Upper lobe of left lung (tissue), 6 donors: ENCODE data around the gene FARSB. TPM values are rescaled to one million over a fixed set of nuclear protein-coding genes. Genes with fewer than 3 reads are reported as not detected.

Experiments used
- ATAC-seq, 2 donors: fragments of 200-7000 bp; cut with Tn5 transposase; one replicate each; pipeline ENCODE4 v1.9.1; 2022; ENCODE audit warnings: mild to moderate bottlenecking in 2 of 2, moderate library complexity in 2 of 2; ENCODE audit not compliant: low FRiP score in 2 of 2
- DNase-seq, 2 donors: peaks; one replicate each; pipeline ENCODE4 v3.0.0-alpha.2; 2019 to 2020
- H3K27ac ChIP-seq, 4 donors: fragments of 200-600 bp; sonication (generic); one replicate each; pipeline ENCODE4 v1.5.1; 2016 to 2019
- H3K27me3 ChIP-seq, 4 donors: fragments of 200-600 bp; sonication (generic); one replicate each; pipeline ENCODE4 v1.5.1; 2017 to 2019
- H3K36me3 ChIP-seq, 4 donors: fragments of 200-600 bp; sonication (generic); one replicate each; pipeline ENCODE4 v1.5.1; 2016 to 2019
- H3K4me1 ChIP-seq, 4 donors: fragments of 200-600 bp; sonication (generic); one replicate each; pipeline ENCODE4 v1.5.1; 2018 to 2019
- H3K4me3 ChIP-seq, 4 donors: fragments of 200-600 bp; sonication (generic); one replicate each; pipeline ENCODE4 v1.5.1; 2017 to 2019; ENCODE audit warnings: mild to moderate bottlenecking in 2 of 4, moderate library complexity in 1 of 4
- H3K9me3 ChIP-seq, 4 donors: fragments of 200-600 bp; sonication (generic); one replicate each; pipeline ENCODE4 v1.5.1; 2018 to 2019
- CTCF ChIP-seq, 6 experiments: fragments of 450-650 bp in 4 of 6; fragments of 200-600 bp in 2 of 6; sonication (generic) in 2 of 6; IDR thresholded peaks; one replicate each; pipeline ENCODE4 v1.5.1; 2016 to 2019; ENCODE audit warnings: antibody characterized with exemption in 6 of 6
- EP300 ChIP-seq, 4 donors: sonication (generic); formaldehyde crosslinking; IDR thresholded peaks; one replicate each; pipeline ENCODE4 v1.5.1; 2017; ENCODE audit warnings: antibody characterized with exemption in 4 of 4, control low read depth in 2 of 4
- POLR2A ChIP-seq, 4 donors: fragments of 450-650 bp; IDR thresholded peaks; one replicate each; pipeline ENCODE4 v1.5.1; 2016 to 2017; ENCODE audit warnings: antibody characterized with exemption in 4 of 4, mild to moderate bottlenecking in 2 of 4
- POLR2AphosphoS5 ChIP-seq, 2 donors: sonication (generic); formaldehyde crosslinking; IDR thresholded peaks; one replicate each; pipeline ENCODE4 v1.5.1; 2017; ENCODE audit warnings: antibody characterized with exemption in 2 of 2
- WGBS, 2 donors: methylation state at CpG; one replicate each; pipeline ENCODE4 v1.1.5; 2017 to 2018; 5-methylcytosine and 5-hydroxymethylcytosine counted together
- total RNA-seq, 6 donors: library from RNA; depleted of rRNA in 4 of 6; stranded (reverse); fragments of >200 nt in 4 of 6; gene quantifications; one replicate each; pipeline versions ENCODE4 v1.1.0 to v1.2.1, GENCODE V29; 2016 to 2021
- donor health status: DM: no; HTN: no; CAD: no; lungs with moderate emphysema.
- donor health status: DM: no; HTN: yes; CAD: no; lungs with severe emphysema.

Gene FARSB
- total RNA-seq, 6 donors from 2014 or later, result 2.0 to 12.5 (median 10.2) TPM

GRCh38 chr2:222689322-222689721 is 33.4 kb upstream of the FARSB start:
- H3K9me3 ChIP-seq, result no peaks in the 10 kb centered on the region
- TF ChIP-seq CTCF (IDR thresholded peaks at IDR 0.05), result no peak
- no peak for TF ChIP-seq POLR2A (IDR thresholded peaks at IDR 0.05)
- no peak for TF ChIP-seq EP300 (IDR thresholded peaks at IDR 0.05)
- no peak for TF ChIP-seq POLR2AphosphoS5 (IDR thresholded peaks at IDR 0.05)
- no peak overlapping the region for H3K27ac ChIP-seq
- no peak for ATAC-seq
- WGBS, 2 donors, result 57 to 67% methylated on average over 2 of the region's 2 CpGs
- no peak overlapping the region for H3K4me3 ChIP-seq
- no peaks in the 10 kb centered on the region for H3K36me3 ChIP-seq
- no peaks in the 10 kb centered on the region for H3K27me3 ChIP-seq
- peaks cover 0 to 6% (median 2%) of the 10 kb centered on the region in 4 donors for H3K4me1 ChIP-seq
- no peak for DNase-seq

GRCh38 chr2:222688917-222689316 is 33.0 kb upstream of the FARSB start:
- Histone ChIP-seq H3K36me3 (no peaks in the 10 kb centered on the region), H3K4me3 (no peak overlapping the region), H3K9me3 (no peaks in the 10 kb centered on the region), H3K27me3 (no peaks in the 10 kb centered on the region), H3K4me1 (peaks cover 0 to 6% (median 2%) of the 10 kb centered on the region in 4 donors), H3K27ac (no peak overlapping the region)
- no peak for DNase-seq
- WGBS, 2 donors, result 69 to 74% methylated on average over 2 of the region's 2 CpGs
- ATAC-seq, result no peak
- TF ChIP-seq POLR2A (IDR thresholded peaks at IDR 0.05), result no peak
- no peak for TF ChIP-seq CTCF (IDR thresholded peaks at IDR 0.05)
- TF ChIP-seq POLR2AphosphoS5 (IDR thresholded peaks at IDR 0.05), result no peak
- TF ChIP-seq EP300 (IDR thresholded peaks at IDR 0.05), result no peak

GRCh38 chr2:222686086-222686750 is 30.3 kb upstream of the FARSB start:
- H3K4me3 ChIP-seq, result no peak overlapping the region
- no peaks in the 10 kb centered on the region for H3K9me3 ChIP-seq
- 65 to 72% methylated on average over 5 of the region's 5 CpGs for WGBS, 2 donors
- no peak overlapping the region for H3K27ac ChIP-seq
- H3K4me1 ChIP-seq, result peaks cover 0 to 6% (median 2%) of the 10 kb centered on the region in 4 donors
- H3K36me3 ChIP-seq, result no peaks in the 10 kb centered on the region
- no peaks in the 10 kb centered on the region for H3K27me3 ChIP-seq
- no peak for ATAC-seq
- no peak for DNase-seq
- TF ChIP-seq POLR2A (IDR thresholded peaks at IDR 0.05) (no peak), CTCF (IDR thresholded peaks at IDR 0.05) (no peak), EP300 (IDR thresholded peaks at IDR 0.05) (no peak), POLR2AphosphoS5 (IDR thresholded peaks at IDR 0.05) (no peak)

- no peaks in the 10 kb centered on the region for H3K27me3 ChIP-seq
Observed at GRCh38 chr2:222683805-222684204, 27.9 kb upstream of the FARSB start.

More at GRCh38 chr2:222683805-222684204, 27.9 kb upstream of the FARSB start:
- Histone ChIP-seq H3K9me3 (no peaks in the 10 kb centered on the region), H3K27ac (no peak overlapping the region), H3K36me3 (no peaks in the 10 kb centered on the region), H3K4me1 (no peaks in the 10 kb centered on the region), H3K4me3 (no peak overlapping the region)
- TF ChIP-seq CTCF (IDR thresholded peaks at IDR 0.05) (no peak), POLR2AphosphoS5 (IDR thresholded peaks at IDR 0.05) (no peak), EP300 (IDR thresholded peaks at IDR 0.05) (no peak), POLR2A (IDR thresholded peaks at IDR 0.05) (no peak)
- no peak for ATAC-seq
- WGBS, 2 donors, result 85 to 94% methylated on average over 3 of the region's 3 CpGs
- no peak for DNase-seq
